ENCODE measurements around the gene CDH13.

The CDH13 gene

GRCh38 chr16:83769397-83770008 lies 1142.7 kb downstream of the CDH13 start:
- DNase-seq (ENCODE audit: low spot score), result no peak

GRCh38 chr16:83771306-83771942 lies 1144.7 kb downstream of the CDH13 start:
- DNase-seq (ENCODE audit: low spot score), result peak; percentile 77

- DNase-seq (ENCODE audit: low spot score), result peak; percentile 97
Measured at GRCh38 chr16:83772806-83773205, 1146.0 kb downstream of the CDH13 start.

GRCh38 chr16:83774066-83774465 lies 1147.3 kb downstream of the CDH13 start:
- no peak for DNase-seq (ENCODE audit: low spot score)

GRCh38 chr16:83776944-83777343 lies 1150.2 kb downstream of the CDH13 start:
- no peak for DNase-seq (ENCODE audit: low spot score)

- peak; percentile 73 for DNase-seq (ENCODE audit: low spot score)
Measured at GRCh38 chr16:83779886-83780285, 1153.1 kb downstream of the CDH13 start.

GRCh38 chr16:83785455-83785854 lies 1158.7 kb downstream of the CDH13 start:
- no peak for DNase-seq (ENCODE audit: low spot score)

- no peak for DNase-seq (ENCODE audit: low spot score)
Measured at GRCh38 chr16:83789642-83790401, 1163.1 kb downstream of the CDH13 start.

- DNase-seq (ENCODE audit: low spot score), result no peak
Measured at GRCh38 chr16:83791916-83792315, 1165.1 kb downstream of the CDH13 start.

- no peak for DNase-seq (ENCODE audit: low spot score)
Measured at GRCh38 chr16:83792391-83792790, 1165.6 kb downstream of the CDH13 start.

GRCh38 chr16:83793179-83793578 lies 1166.4 kb downstream of the CDH13 start:
- DNase-seq (ENCODE audit: low spot score), result no peak

GRCh38 chr16:83794860-83795554 lies 1168.2 kb downstream of the CDH13 start:
- no peak for DNase-seq (ENCODE audit: low spot score)

GRCh38 chr16:83797013-83797412 lies 1170.2 kb downstream of the CDH13 start:
- DNase-seq (ENCODE audit: low spot score), result no peak

GRCh38 chr16:83799336-83799735 lies 1172.6 kb downstream of the CDH13 start:
- DNase-seq (ENCODE audit: low spot score), result no peak

- DNase-seq (ENCODE audit: low spot score), result no peak
Measured at GRCh38 chr16:83802135-83802534, 1175.4 kb downstream of the CDH13 start.

- no peak for DNase-seq (ENCODE audit: low spot score)
Measured at GRCh38 chr16:83802554-83803205, 1175.9 kb downstream of the CDH13 start.

- no peak for DNase-seq (ENCODE audit: low spot score)
Measured at GRCh38 chr16:83803811-83804210, 1177.0 kb downstream of the CDH13 start.

- DNase-seq (ENCODE audit: low spot score), result no peak
Measured at GRCh38 chr16:83804366-83804765, 1177.6 kb downstream of the CDH13 start.

- no peak for DNase-seq (ENCODE audit: low spot score)
Measured at GRCh38 chr16:83806036-83806435, 1179.3 kb downstream of the CDH13 start.

- no peak for DNase-seq (ENCODE audit: low spot score)
Measured at GRCh38 chr16:83806731-83807130, 1180.0 kb downstream of the CDH13 start.

GRCh38 chr16:83807327-83807709 lies 1180.5 kb downstream of the CDH13 start:
- no peak for DNase-seq (ENCODE audit: low spot score)

All from globus pallidus (tissue), 1 donor.